IPS-15b (cell line): Measurements from ENCODE around the gene GCNA.
"Not testable (repeated sequence)": the region's sequence is repeated elsewhere in the genome, so short reads cannot be mapped to it uniquely, and the experiment has no call there.

Experiments
- H3K27me3 ChIP-seq: one replicate; pipeline ENCODE4 v1.6.1; 2013; ENCODE audit warnings: low read length; ENCODE audit not compliant: control insufficient read depth, insufficient read depth
- H3K36me3 ChIP-seq: one replicate; pipeline ENCODE4 v1.6.1; 2013; ENCODE audit warnings: low read length; ENCODE audit not compliant: control insufficient read depth, insufficient read depth
- H3K4me1 ChIP-seq: one replicate; pipeline ENCODE4 v1.6.1; 2013; ENCODE audit warnings: mild to moderate bottlenecking, low read length; ENCODE audit not compliant: control insufficient read depth, insufficient read depth
- H3K4me3 ChIP-seq: one replicate; pipeline ENCODE4 v1.5.1; 2013; ENCODE audit warnings: low read depth, low read length
- H3K9ac ChIP-seq: one replicate; pipeline ENCODE4 v1.6.1; 2013; ENCODE audit warnings: low read depth, mild to moderate bottlenecking, low read length
- H3K9me3 ChIP-seq: one replicate; pipeline ENCODE4 v1.6.1; 2013; ENCODE audit warnings: mild to moderate bottlenecking, low read length; ENCODE audit not compliant: control insufficient read depth, insufficient read depth

Gene GCNA

DNA sequence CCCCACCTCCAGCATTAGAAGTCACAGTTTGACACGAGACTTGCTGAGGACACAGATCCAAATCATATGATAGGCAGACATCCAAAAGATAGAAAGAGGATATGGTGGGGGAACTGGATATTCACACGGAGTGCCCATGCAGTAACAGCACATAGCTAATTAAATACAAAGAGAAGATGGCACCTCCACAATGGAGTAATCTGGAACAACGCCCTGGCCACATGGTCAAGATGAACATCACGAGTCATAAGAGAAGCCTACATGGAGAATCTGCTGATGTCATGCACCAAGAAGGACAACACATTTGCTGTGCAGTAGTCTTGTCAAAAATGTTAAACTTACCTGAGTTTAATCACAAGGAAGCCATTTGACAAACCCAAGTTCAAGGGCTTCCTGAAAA is 79.0 kb downstream of the GCNA start:
- no peaks in the 10 kb centered on the region for H3K4me1 ChIP-seq
- H3K27me3 ChIP-seq, result no peaks in the 10 kb centered on the region
- no peaks in the 10 kb centered on the region for H3K9me3 ChIP-seq
- H3K9ac ChIP-seq, result no peak overlapping the region
- H3K4me3 ChIP-seq, result no peak overlapping the region
- no peaks in the 10 kb centered on the region for H3K36me3 ChIP-seq

DNA sequence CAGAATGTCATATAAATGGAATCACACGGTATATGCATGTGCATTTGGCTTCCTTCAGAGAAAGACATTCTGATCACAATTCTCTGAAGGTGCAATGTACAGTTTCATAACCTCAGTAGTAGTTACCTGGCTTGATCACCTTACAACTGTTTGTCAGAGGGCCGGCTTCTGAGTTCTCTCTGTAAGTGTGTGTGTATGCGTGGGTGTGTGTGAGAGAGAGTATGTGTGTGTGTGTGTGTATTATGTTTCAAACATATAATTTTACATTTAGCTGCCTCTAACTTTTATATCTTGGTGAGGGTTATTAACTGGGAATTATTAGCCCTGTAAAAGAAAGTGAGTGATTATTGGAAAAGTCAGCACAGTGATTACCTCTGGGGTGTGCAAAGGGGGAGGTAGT is 81.1 kb downstream of the GCNA start:
- Histone ChIP-seq H3K4me3 (no peak overlapping the region), H3K27me3 (no peaks in the 10 kb centered on the region), H3K9me3 (no peaks in the 10 kb centered on the region), H3K36me3 (no peaks in the 10 kb centered on the region), H3K9ac (no peak overlapping the region), H3K4me1 (no peaks in the 10 kb centered on the region)

DNA sequence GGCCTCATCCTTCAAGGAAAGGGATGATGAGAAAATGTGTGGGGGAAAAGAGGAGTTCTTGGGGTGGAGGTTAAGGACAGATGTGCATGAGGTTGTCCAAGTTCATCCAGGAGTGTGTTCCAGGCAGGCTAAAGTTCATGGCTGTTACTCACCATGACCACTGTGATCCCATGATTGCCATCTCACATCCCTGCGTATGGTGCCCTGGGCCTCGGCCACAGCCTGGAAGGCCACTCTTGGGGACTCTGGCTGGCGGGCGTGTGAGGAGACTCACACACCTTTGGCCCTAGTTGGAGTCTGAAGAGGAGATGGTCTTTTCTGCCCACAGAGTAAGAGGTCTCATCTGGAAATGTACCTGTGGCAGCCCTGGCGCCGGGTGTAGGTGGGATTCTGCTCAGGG is 81.7 kb downstream of the GCNA start:
- Histone ChIP-seq H3K9me3 (no peaks in the 10 kb centered on the region), H3K36me3 (no peaks in the 10 kb centered on the region), H3K9ac (no peak overlapping the region), H3K27me3 (no peaks in the 10 kb centered on the region), H3K4me1 (no peaks in the 10 kb centered on the region), H3K4me3 (no peak overlapping the region)

DNA sequence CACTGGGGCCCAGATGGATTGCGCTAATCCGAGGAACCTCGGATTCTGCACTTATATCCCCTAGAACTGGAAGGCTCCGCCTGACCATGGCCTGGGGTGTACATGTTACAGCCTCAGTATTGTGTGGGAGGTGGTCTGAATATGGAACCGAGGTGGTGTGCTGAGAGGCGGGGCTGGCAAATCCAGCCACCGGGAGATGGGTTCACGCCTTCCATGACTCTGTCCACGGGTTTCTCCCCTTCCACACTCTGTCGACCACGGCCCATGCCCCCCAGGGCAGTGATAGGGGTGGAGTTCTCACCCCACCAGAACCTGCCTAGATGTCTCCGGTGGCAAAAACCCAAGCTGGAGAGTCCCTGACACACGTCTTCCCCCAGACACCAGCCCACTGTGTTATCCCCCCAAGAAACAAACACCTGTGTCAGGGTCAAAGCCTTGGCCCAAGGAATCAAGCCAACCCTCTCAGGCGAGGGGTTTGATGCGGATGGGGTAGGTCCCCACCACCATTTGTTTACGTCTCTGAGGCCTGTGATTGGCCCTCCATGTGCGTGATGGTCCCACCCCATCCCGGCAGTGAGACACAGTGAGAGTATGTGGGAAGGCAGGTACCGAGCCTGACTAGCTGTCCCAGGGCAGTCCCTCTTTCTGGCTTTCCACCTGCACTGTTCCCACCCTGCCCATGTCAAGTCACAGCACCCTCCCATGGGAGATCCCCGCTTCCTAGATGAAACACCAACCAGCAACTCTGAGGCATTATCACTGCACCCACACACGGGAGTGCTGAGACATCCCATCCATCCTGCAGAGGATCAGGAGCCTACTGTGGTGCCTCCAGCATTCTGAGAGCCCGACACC is 82.6 kb downstream of the GCNA start:
- Histone ChIP-seq H3K27me3 (no peaks in the 10 kb centered on the region), H3K9ac (no peak overlapping the region), H3K4me3 (no peak overlapping the region)

DNA sequence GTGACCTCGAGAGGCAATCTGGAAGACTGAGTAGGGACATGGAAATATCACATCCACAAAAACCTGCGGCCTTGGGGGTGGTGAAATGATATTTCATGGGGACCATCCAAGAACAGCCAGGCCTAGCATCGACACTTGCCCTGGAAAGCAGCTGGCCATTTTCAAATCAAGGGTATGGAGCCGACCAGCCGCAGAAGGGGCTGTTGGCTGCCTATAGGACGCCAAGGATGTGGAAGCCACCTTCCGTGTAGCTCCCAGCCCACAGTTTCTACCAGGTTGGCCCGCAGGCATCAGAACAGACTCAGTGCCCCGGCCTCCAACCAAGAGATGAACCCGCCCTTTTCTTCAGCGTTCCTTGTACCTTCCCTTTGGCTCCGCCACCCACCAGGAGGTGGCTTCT is 83.7 kb downstream of the GCNA start:
- Histone ChIP-seq H3K9ac (no peak overlapping the region), H3K36me3 (no peaks in the 10 kb centered on the region), H3K4me3 (no peak overlapping the region), H3K27me3 (no peaks in the 10 kb centered on the region), H3K4me1 (no peaks in the 10 kb centered on the region), H3K9me3 (no peaks in the 10 kb centered on the region)

More for the DNA sequence above, 82.6 kb downstream of the GCNA start:
- Histone ChIP-seq H3K4me1 (no peaks in the 10 kb centered on the region), H3K36me3 (no peaks in the 10 kb centered on the region), H3K9me3 (no peaks in the 10 kb centered on the region)

DNA sequence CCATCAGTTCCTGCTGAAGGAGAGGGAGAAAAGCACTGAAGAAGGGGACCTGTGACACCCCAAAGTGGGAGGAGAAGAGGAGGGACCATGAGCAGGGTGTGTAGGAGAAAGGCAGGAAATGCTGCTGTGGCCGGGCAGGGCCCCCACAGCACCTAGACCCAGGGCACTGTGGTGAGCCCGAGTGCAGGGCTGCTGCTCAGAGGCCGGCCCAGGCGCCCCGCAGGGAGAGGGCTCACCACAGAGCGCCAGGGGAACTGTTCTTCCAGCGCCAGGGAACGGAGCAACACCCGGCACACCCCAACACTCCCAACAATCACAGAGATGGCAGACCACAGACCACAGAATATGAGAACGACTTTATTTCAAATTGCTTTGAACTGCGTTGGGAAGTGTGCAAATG is 84.4 kb downstream of the GCNA start:
- not testable (repeated sequence) for H3K9me3 ChIP-seq, H3K27me3 ChIP-seq, H3K4me1 ChIP-seq, H3K36me3 ChIP-seq, H3K4me3 ChIP-seq, H3K9ac ChIP-seq
